RWPE1 (cell line): ENCODE results near the gene NECAP2.
"Not testable (repeated sequence)": the region's sequence is repeated elsewhere in the genome, so short reads cannot be mapped to it uniquely, and the experiment has no call there.

Experiments used
- CTCF ChIA-PET: fragments of 350-600 bp; sonication (Branson Sonifier 250); formaldehyde crosslinking; extraction: SDS; loops from one replicate; lab custom pipeline; 2021; lab: Yijun Ruan, JAX
- POLR2A ChIA-PET: fragments of 400-600 bp; formaldehyde crosslinking; extraction: SDS; loops from one replicate; lab custom pipeline; 2020; ENCODE audit warnings: antibody characterized with exemption; ENCODE audit not compliant: low non-redundant PET; lab: Yijun Ruan, JAX
- DNase-seq: peaks from one replicate; pipeline ENCODE4 v3.0.0; 2012; ENCODE audit warnings: low spot score
- H3K27ac ChIP-seq: fragments of 450-650 bp; 2 replicates; pipeline ENCODE4 v1.5.1; 2017
- TF ChIP-seq, protein P1 (sequence below): fragments of 450-650 bp; conservative IDR thresholded peaks from 2 replicates; pipeline ENCODE4 v1.5.1; 2017; ENCODE audit warnings: low read depth, mild to moderate bottlenecking

The NECAP2 gene

DNA sequence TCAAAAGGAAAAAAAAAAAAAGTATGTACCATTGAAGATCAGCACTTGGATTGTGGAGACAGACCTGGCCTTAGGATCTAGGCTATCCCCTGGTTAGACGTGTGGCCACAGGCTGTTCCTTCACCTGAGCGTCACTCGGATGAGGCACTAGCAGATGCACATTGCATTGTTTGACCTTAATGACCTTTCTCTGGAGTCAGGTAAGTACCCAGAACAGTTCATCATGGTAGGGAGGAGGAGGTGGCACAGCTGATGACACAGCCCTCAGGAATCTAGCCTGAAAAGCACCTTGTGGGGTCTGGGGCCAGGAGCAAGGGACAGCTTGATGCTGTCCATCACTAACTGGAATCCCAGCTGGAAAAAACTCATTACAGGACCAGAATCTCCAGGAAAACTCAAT lies 21.2 kb downstream of the NECAP2 start:
- no peak for DNase-seq
- CTCF ChIA-PET: no interaction called here
- no peak overlapping the region for H3K27ac ChIP-seq
- TF ChIP-seq, protein P1, sequence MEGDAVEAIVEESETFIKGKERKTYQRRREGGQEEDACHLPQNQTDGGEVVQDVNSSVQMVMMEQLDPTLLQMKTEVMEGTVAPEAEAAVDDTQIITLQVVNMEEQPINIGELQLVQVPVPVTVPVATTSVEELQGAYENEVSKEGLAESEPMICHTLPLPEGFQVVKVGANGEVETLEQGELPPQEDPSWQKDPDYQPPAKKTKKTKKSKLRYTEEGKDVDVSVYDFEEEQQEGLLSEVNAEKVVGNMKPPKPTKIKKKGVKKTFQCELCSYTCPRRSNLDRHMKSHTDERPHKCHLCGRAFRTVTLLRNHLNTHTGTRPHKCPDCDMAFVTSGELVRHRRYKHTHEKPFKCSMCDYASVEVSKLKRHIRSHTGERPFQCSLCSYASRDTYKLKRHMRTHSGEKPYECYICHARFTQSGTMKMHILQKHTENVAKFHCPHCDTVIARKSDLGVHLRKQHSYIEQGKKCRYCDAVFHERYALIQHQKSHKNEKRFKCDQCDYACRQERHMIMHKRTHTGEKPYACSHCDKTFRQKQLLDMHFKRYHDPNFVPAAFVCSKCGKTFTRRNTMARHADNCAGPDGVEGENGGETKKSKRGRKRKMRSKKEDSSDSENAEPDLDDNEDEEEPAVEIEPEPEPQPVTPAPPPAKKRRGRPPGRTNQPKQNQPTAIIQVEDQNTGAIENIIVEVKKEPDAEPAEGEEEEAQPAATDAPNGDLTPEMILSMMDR: no peak
- POLR2A ChIA-PET: interaction anchor here (0.8 kb wide), 1 partner anchor 379 kb away, joined by 3 read pairs; no protein-coding TSS in a partner anchor

DNA sequence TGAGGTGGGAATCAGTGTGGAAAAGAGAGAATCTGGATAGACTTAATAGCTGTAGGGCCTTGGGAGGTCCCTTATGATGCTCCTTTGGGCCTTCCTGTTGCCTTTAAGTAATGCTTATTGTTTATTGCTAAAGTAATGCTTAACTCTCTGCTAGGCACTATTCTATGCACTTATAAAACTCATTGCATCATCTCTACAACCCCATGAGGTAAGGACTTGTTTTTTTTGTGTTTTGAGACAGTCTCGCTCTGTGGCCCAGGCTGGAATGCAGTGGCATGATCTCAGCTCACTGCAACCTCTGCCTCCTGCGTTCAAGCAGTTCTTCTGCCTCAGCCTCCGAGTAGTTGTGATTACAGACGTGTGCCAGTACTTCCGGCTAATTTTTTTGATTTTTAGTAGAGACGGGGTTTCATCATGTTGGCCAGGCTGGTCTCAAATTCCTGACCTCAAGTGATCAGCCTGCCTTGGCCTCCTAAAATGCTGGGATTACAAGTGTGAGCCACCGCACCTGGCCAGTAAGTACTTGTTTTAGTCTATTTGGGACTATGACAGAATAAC lies 22.3 kb downstream of the NECAP2 start:
- ChIA-PET POLR2A (no interaction called here), CTCF (interaction anchor here (0.5 kb wide), 1 partner anchor 13 kb away, joined by 3 read pairs; no protein-coding TSS in a partner anchor)
- TF ChIP-seq, protein P1: no peak
- no peak for DNase-seq
- H3K27ac ChIP-seq: no peak overlapping the region

DNA sequence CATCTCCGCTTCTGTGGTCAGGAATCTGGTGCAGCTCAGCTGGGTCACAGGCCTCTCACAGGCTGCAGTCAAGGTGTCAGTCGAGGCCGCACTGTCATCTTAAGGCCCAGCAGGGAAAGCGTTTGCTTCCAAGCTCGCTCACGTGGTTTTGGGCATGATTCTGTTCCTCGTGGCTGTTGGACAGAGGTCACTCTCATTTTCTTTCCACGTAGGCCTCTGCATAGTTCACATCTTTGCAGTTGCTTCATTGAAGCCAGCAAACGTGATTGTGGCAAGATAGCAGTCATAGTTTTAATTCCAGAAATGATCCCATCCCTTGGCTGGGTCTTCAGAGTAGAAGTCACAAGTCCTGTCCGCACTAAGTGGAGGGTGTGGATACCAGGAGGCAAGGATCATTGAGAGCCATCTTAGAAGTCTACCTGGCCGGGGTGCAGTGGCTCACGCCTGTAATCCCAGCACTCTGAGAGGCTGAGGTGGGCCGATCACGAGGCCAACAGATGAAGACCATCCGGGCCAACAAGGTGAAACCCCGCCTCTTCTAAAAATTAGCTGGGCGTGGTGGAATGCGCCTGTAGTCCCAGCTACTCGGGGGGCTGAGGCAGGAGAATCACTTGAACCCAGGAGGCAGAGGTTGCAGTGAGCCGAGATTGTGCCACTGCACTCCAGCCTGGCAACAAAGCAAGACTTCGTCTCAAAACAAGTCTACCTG lies 24.5 kb downstream of the NECAP2 start:
- CTCF ChIA-PET: no interaction called here
- DNase-seq: no peak

DNA sequence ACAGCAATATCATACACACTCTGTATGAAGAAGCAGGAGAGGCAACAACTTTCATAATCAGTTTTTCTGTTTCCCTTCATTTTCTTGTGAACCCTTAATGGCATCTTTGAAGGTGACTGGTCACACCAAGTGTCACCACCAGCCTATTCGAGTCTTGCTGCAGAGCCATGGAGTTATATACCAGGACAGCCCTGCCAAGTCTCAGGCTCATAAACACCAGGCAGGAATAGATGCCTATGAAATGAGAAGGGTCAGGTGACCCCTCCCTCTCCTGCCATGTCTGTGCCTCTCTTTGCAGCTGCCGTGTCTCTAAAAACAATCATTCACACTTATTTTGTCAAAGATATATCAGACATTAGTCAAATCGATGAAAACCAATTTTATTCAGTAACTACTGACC lies 28.0 kb downstream of the NECAP2 start:
- no peak for DNase-seq
- H3K27ac ChIP-seq: no peak overlapping the region
- POLR2A ChIA-PET: no interaction called here
- CTCF ChIA-PET: no interaction called here
- TF ChIP-seq, protein P1: no peak

More for the DNA sequence above, 24.5 kb downstream of the NECAP2 start:
- POLR2A ChIA-PET: no interaction called here
- TF ChIP-seq, protein P1: no peak
- no peak overlapping the region; the same call in 1 of the 2 replicates for H3K27ac ChIP-seq

DNA sequence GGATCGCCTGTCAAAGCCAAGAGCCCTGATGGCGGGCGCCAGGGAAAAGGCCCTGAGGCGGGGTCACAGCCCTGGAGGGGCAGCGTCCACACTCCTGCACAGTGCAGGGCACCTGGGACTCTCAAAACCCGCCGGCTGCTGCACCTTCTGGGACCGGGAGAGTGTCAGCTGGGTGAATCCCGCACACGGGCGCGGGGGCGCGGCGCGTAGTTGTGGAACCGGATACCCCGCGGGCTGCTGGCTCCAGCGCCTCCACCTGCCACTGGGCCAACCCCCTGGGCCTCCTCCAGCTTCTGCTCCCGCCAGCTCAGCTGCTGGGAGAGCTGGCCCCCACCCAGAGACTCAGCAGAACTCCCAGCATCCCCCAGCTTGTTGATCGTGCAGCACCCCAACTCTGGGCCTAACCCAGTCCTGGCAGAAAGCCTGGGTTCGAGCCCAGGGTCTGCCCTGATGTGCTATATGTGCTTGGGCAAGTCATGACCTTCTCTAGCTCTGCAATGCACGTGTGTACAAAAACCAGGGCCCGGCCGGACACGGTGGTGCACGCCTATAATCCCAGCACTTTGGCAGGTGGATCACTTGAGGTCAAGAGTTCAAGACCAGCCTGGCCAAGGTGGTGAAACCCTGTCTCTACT lies 33.8 kb downstream of the NECAP2 start:
- ChIA-PET CTCF (no interaction called here), POLR2A (no interaction called here)

DNA sequence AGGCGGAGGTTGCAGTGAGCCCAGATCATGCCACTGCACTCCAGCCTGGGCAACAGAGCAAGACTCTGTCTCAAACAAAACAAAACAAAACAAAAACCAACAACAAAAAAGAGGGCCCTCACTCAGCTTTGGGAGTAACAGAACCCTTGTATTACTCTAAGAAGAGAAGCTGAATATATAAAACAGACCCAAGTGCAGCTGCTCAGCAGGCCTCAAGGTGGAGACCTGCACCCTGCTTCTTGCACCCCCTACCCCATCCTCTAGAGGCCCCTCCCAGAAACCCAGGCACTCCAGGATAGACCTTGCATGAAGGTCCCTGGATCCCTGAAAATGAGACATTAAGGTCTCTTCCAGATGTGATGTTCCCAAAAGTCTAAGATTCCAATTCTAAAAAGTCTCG lies 34.4 kb downstream of the NECAP2 start:
- CTCF ChIA-PET, DNase-seq: not testable (repeated sequence)

More for the DNA sequence above, 33.8 kb downstream of the NECAP2 start:
- H3K27ac ChIP-seq: no peak overlapping the region
- DNase-seq: no peak
- TF ChIP-seq, protein P1: no peak

DNA sequence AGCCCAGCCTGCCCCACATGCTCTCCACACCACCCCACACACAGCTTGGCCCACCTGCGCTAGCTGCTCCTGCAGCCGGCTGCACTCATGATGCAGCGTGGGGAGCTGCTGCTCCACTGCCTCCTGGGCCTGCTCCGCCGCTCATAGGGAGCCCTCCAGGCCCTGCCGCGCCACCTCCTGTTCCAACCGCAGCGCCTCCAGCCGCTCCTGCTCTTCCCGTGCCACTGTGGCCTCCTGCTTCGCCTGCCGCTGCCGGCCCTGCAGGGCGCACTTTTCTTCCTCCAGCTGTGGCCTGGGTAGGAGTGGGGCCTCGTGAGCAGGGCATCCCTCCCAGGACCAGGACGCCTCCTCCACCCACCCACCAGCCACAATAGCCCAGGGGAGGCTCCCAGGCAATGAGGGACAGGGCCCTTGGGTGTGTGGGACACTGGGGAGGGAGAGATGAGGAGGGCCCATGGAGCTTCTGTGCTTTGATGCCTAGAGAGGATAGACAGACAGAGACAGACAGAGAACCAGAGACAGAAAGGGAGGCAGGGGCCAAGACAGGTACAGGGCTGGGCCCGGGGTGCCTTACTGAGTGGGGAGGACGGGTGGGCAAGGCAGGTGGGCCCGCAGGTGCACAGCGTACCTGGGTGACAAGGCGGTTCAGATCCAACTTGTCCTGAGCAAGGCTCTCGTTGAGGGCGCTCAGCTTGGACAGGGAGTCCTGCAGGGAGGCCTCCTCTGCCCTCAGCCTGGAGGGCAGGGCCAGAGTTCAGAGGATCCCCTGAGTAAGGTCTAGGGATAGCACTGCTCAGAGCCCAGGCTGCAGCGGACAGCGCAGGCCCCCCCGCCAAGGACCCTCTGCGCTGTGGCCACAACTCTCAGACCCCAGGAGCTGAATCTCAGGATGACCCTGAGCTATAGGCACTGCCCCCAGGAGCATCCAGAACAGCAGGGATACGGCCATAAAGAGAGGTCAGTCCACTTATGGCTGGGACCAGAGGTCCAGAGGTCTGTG lies 35.5 kb downstream of the NECAP2 start:
- H3K27ac ChIP-seq, DNase-seq, POLR2A ChIA-PET: not testable (repeated sequence)
- CTCF ChIA-PET: interaction anchor here (0.6 kb wide), 1 partner anchor 84 kb away, joined by 3 read pairs; no protein-coding TSS in a partner anchor

More for the DNA sequence above, 34.4 kb downstream of the NECAP2 start:
- POLR2A ChIA-PET, H3K27ac ChIP-seq: not testable (repeated sequence)
